ENCODE results near the gene PRR16.

DNA sequence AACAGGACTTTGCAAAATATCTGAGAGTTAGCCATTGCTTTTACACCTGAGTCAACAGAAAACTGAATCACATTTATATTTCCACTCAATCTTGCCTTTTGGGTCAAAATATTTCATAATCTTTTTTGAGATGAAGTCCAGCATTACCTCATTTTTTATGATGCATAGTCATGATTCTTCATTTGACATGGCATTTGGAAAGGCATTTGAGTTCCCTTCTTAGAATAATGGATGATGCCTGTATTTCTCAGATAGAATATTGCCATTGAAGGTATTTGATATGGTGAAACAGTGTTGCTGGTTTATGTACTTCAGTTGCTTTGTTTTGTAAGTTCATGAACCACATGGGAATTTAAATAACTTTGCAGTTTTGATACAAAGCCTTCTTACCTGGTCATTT is 180.4 kb downstream of the PRR16 start:
- TF ChIP-seq POLR2AphosphoS5 (IDR thresholded peaks at IDR 0.05), result no peak
- TF ChIP-seq, protein P1, sequence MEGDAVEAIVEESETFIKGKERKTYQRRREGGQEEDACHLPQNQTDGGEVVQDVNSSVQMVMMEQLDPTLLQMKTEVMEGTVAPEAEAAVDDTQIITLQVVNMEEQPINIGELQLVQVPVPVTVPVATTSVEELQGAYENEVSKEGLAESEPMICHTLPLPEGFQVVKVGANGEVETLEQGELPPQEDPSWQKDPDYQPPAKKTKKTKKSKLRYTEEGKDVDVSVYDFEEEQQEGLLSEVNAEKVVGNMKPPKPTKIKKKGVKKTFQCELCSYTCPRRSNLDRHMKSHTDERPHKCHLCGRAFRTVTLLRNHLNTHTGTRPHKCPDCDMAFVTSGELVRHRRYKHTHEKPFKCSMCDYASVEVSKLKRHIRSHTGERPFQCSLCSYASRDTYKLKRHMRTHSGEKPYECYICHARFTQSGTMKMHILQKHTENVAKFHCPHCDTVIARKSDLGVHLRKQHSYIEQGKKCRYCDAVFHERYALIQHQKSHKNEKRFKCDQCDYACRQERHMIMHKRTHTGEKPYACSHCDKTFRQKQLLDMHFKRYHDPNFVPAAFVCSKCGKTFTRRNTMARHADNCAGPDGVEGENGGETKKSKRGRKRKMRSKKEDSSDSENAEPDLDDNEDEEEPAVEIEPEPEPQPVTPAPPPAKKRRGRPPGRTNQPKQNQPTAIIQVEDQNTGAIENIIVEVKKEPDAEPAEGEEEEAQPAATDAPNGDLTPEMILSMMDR (IDR thresholded peaks at IDR 0.05), result no peak
- no peak for TF ChIP-seq POLR2A (IDR thresholded peaks at IDR 0.05)
- TF ChIP-seq EP300 (IDR thresholded peaks at IDR 0.05), result no peak

All from sigmoid colon (tissue), 4 donors.